Progenitor cell of endocrine pancreas (in vitro differentiated cells): ENCODE measurements around the gene TNNI3K. TPM values are rescaled to one million over a fixed set of nuclear protein-coding genes. Genes with fewer than 3 reads are reported as not detected.

Experiments
- DNase-seq: peaks from one replicate; pipeline ENCODE4 v3.0.0; 2021; ENCODE audit warnings: low spot score; ENCODE audit not compliant: unreplicated experiment
- H3K27ac Mint-ChIP-seq: 2 replicates; pipeline ENCODE4 v1.8.0; 2021; ENCODE audit warnings: mild to moderate bottlenecking, moderate library complexity, mixed read lengths
- H3K27me3 Mint-ChIP-seq: 2 replicates; pipeline ENCODE4 v1.8.0; 2021; ENCODE audit warnings: mixed read lengths
- H3K36me3 Mint-ChIP-seq: 2 replicates; pipeline ENCODE4 v1.8.0; 2022; ENCODE audit warnings: mixed read lengths; ENCODE audit not compliant: insufficient read depth
- H3K4me1 Mint-ChIP-seq: 2 replicates; pipeline ENCODE4 v1.8.0; 2021; ENCODE audit warnings: low read depth, mixed read lengths
- H3K4me3 Mint-ChIP-seq: 2 replicates; pipeline ENCODE4 v1.8.0; 2021; ENCODE audit warnings: low read depth, mild to moderate bottlenecking, moderate library complexity, mixed read lengths
- H3K9me3 Mint-ChIP-seq: 2 replicates; pipeline ENCODE4 v1.8.0; 2021; ENCODE audit warnings: low read depth, mixed read lengths
- CTCF ChIP-seq: fragments of 200-600 bp; sonication (generic); IDR thresholded peaks from one replicate; pipeline ENCODE4 v1.5.0; 2021; ENCODE audit warnings: antibody characterized with exemption, mild to moderate bottlenecking; ENCODE audit not compliant: unreplicated experiment
- total RNA-seq: library from RNA; stranded (reverse); gene quantifications from 2 replicates; pipeline ENCODE4 v1.2.1, GENCODE V29; 2021

The TNNI3K gene
- total RNA-seq, 1 donor from 2014 or later = not detected

- H3K27me3 Mint-ChIP-seq = no peaks in the 10 kb centered on the region
- peak overlapping the region; percentile 87 for H3K4me3 Mint-ChIP-seq
- no peaks in the 10 kb centered on the region for H3K9me3 Mint-ChIP-seq
- H3K4me1 Mint-ChIP-seq = peaks cover 11% of the 10 kb centered on the region
- no peak overlapping the region for H3K27ac Mint-ChIP-seq
- peaks cover 2% of the 10 kb centered on the region for H3K36me3 Mint-ChIP-seq
- no peak for DNase-seq
- TF ChIP-seq CTCF = no peak
Measured at GRCh38 chr1:74199504-74199903, 35.7 kb upstream of the TNNI3K start.

- no peaks in the 10 kb centered on the region for H3K27me3 Mint-ChIP-seq
- H3K9me3 Mint-ChIP-seq = no peaks in the 10 kb centered on the region
- no peak overlapping the region for H3K27ac Mint-ChIP-seq
Measured at GRCh38 chr1:74205266-74205665, 29.9 kb upstream of the TNNI3K start.

GRCh38 chr1:74215229-74215628 lies 20.0 kb upstream of the TNNI3K start:
- Mint-ChIP-seq H3K36me3 (peaks cover 1% of the 10 kb centered on the region), H3K9me3 (peaks cover 3% of the 10 kb centered on the region), H3K4me1 (no peaks in the 10 kb centered on the region), H3K4me3 (no peak overlapping the region), H3K27me3 (no peaks in the 10 kb centered on the region), H3K27ac (no peak overlapping the region)
- no peak for DNase-seq
- no peak for TF ChIP-seq CTCF

More at GRCh38 chr1:74205266-74205665, 29.9 kb upstream of the TNNI3K start:
- Mint-ChIP-seq H3K4me3 (no peak overlapping the region), H3K36me3 (peaks cover 2% of the 10 kb centered on the region), H3K4me1 (peaks cover 3% of the 10 kb centered on the region)
- DNase-seq = no peak
- no peak for TF ChIP-seq CTCF

GRCh38 chr1:74222701-74223100 lies 12.5 kb upstream of the TNNI3K start:
- Mint-ChIP-seq H3K9me3 (peaks cover 18% of the 10 kb centered on the region), H3K4me3 (no peak overlapping the region), H3K36me3 (no peaks in the 10 kb centered on the region), H3K27me3 (no peaks in the 10 kb centered on the region), H3K27ac (no peak overlapping the region), H3K4me1 (no peaks in the 10 kb centered on the region)
- TF ChIP-seq CTCF = no peak
- no peak for DNase-seq

GRCh38 chr1:74223453-74223852 lies 11.7 kb upstream of the TNNI3K start:
- no peak for TF ChIP-seq CTCF
- no peak for DNase-seq
- Mint-ChIP-seq H3K9me3 (peaks cover 18% of the 10 kb centered on the region), H3K4me1 (no peaks in the 10 kb centered on the region), H3K36me3 (no peaks in the 10 kb centered on the region), H3K27me3 (no peaks in the 10 kb centered on the region), H3K27ac (peak overlapping the region; percentile 15), H3K4me3 (no peak overlapping the region)
